GM12865 (cell line): Measurements from ENCODE around the gene SLC44A1.

Experiments used
- DNase-seq: peaks from one replicate; pipeline ENCODE4 v3.0.0; 2010; ENCODE audit warnings: low read depth
- H3K4me3 ChIP-seq: 2 replicates; pipeline ENCODE4 v1.5.1; 2011; ENCODE audit warnings: mild to moderate bottlenecking, low read depth, low read length, control low read depth
- TF ChIP-seq, protein P1 (sequence below): IDR thresholded peaks from 2 replicates; pipeline ENCODE4 v1.5.1; 2011; ENCODE audit warnings: low read length, control low read depth, low read depth, inconsistent platforms; ENCODE audit not compliant: insufficient read depth; ENCODE audit errors: missing control alignments

SLC44A1 gene

DNA sequence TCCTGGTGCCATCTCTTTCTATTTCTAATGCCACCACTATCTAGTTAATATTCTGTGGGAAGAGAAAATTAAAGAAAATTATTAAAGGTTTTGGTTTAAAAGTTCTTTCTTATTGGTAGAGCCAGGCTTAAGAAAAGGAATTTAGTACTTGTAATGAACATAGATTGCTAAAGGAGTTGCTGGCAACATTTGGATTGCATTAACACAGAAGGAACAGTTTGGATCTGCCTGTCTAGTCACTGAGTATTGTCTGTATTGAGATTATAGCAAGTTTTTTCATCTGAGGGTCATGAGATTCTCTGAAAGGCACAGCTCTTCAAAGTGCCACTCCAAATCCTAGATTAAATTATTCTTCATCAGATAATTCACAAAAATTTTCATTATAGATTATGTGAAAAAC lies 235.4 kb downstream of the SLC44A1 start:
- H3K4me3 ChIP-seq, result no peak overlapping the region
- DNase-seq, result no peak
- TF ChIP-seq, protein P1, sequence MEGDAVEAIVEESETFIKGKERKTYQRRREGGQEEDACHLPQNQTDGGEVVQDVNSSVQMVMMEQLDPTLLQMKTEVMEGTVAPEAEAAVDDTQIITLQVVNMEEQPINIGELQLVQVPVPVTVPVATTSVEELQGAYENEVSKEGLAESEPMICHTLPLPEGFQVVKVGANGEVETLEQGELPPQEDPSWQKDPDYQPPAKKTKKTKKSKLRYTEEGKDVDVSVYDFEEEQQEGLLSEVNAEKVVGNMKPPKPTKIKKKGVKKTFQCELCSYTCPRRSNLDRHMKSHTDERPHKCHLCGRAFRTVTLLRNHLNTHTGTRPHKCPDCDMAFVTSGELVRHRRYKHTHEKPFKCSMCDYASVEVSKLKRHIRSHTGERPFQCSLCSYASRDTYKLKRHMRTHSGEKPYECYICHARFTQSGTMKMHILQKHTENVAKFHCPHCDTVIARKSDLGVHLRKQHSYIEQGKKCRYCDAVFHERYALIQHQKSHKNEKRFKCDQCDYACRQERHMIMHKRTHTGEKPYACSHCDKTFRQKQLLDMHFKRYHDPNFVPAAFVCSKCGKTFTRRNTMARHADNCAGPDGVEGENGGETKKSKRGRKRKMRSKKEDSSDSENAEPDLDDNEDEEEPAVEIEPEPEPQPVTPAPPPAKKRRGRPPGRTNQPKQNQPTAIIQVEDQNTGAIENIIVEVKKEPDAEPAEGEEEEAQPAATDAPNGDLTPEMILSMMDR, result no peak

DNA sequence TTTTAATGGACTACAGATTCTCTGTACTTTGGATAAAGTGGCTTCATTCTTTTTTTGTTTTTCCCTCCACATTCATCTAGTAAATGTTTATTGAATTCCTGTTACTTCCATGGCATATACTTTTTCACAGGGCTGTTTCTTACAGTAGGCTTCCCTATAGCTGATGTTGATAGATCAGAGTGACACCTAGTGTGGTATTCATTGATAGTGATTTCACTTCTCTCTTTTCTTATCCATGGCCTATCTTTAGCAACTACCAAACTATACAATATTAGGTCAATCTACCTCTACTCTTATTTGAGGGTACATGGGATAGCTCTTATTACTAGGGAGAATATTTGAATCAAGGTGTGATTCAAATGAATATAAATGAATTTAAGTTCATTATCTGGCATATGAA lies 239.2 kb downstream of the SLC44A1 start:
- TF ChIP-seq, protein P1, result no peak
- DNase-seq, result no peak
- no peak overlapping the region for H3K4me3 ChIP-seq

DNA sequence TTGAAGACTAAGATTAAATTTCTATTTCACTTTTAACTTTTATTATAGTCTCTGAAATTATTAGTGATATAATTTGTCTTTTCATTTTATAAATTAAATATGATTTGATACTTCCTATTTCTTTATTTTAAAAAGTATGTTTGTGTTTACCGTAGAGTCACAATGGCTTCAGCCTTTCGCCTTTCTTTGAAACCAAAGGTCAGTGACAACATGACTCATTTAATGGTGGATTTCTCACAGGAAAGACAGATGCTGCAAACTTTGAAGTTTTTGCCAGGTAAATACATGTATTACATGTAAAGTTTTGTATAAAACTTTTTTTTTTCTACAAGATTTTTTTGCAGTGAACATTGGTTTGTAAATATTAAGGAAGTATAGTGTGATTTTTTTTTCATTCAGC lies 239.8 kb downstream of the SLC44A1 start:
- H3K4me3 ChIP-seq, result no peak overlapping the region
- TF ChIP-seq, protein P1, result no peak
- no peak for DNase-seq

DNA sequence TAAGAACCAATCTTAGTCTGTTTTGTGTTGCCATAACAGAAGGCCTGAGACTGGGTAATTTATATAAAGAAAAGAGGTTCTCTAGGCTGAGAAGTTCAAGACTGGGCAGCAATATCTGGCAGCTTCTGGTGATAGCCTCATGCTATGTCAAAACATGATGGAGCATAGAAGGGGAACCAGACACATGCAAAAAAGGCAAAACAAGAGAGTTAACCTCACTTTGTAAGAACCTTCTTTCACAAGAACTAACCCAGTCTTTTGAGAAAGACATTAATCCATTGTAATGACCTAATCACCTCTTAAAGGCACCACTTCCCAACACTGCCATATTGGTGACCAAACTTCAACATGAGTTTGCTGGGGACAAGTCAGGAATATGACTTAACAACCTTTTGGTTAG lies 240.7 kb downstream of the SLC44A1 start:
- no peak for DNase-seq
- TF ChIP-seq, protein P1, result no peak
- H3K4me3 ChIP-seq, result no peak overlapping the region
